KG1 (cell line): ENCODE results near the gene NCAM2.
A peak's percentile ranks its signal among the peaks of the same experiment; 100 is the strongest.

Experiments
- DNase-seq: peaks from one replicate; lab custom pipeline; 2025; lab: John Stamatoyannopoulos, UW

The NCAM2 gene

DNA sequence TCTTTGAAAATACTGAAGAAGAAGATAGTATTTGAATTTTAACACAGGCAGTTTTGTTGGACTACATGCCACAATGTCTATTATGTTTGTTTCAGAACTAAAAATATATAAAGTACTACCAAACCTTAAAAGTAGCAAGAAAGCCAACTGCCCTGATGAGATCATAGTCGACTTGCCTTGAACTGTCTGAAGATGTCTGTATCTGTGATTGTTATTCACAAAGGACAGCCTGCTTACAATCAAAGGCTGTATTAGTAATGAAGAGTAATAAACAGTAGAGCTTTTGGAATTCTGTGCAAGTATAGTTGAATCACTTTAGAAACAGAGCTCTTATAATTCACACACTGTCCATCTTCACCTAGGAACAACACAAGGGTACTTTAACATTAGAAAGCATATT, 228.3 kb downstream of the NCAM2 start:
- no peak for DNase-seq

- DNase-seq: peak; percentile 15
Observed at GRCh38 chr21:21230672-21231071, 232.5 kb downstream of the NCAM2 start.

GRCh38 chr21:21231913-21232312, 233.7 kb downstream of the NCAM2 start:
- no peak for DNase-seq

- no peak for DNase-seq
Observed at GRCh38 chr21:21232320-21232719, 234.1 kb downstream of the NCAM2 start.

DNA sequence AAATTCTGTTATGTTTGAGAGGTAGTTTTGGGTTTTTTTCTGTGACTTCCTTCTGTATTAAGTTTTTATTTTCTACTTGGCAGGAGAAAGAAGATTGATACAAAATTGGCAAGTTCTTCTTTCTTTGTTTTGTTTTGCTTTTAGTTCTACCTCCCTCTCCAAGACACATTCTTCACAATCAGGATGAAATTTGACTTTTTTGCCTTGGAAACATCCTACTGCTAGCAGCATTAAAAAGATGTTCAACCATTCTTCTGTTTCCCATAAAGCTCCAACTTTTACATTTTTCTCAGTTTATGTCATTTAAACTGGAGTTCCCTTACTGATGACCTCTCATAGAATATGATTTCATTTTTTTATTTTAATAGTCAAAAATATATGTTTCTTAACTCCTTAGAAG, 234.8 kb downstream of the NCAM2 start:
- no peak for DNase-seq

DNA sequence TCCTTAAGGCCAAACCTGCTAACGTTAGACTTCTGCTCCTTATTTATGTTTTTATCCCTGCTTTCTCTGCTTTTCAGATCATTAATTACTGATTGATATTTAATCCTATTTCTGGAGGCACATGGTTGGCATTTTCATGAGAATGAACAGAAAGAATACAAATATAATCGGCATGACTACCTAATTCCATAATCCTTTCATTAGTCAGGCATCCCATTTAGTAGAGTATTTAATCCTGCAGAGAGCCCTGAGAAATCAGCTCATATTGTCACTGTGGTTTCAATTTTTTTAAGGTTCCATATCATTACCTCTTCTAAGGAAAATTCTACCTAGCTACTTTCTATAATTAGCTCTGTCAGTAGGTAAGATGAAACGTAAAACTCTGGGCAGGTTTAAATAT, 238.8 kb downstream of the NCAM2 start:
- DNase-seq: no peak

GRCh38 chr21:21238629-21239400, 240.6 kb downstream of the NCAM2 start:
- no peak for DNase-seq

DNA sequence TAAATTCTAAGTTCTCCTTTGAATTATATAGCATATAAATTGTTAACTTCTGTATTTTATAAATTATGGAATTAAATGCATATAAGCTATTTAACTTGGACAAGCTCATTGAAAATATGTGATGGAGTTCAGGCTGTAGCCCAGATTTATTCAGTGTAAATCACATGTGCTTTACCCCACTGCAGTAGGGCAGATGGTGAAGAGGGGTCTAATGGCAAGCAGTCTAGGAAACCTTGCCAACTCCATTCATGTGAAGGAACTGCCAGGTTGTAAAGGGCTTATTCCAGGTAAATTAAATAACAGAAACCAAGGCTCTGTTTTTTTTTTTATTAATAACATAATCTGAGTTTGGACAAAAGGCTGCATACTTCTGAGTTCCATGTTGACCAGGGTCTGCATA, 243.2 kb downstream of the NCAM2 start:
- no peak for DNase-seq

DNA sequence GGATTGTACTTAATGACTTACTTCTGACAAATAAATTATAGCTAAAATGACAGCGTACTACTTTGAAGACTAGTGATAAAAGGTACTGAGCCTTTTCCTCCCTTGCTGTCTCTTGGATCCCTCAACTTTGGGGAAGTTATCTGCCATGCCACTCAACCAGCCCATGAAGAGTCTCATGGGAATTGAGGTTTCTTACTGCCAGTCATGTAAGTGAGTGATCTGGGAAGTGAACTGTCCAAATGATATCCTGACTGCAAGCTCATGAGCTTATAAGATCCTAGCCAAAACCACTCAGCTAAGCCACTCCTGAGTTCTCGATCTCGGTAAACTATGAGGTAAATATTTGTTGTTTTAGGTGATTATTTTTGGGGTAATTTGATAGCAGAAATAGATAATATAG, 247.8 kb downstream of the NCAM2 start:
- no peak for DNase-seq

- DNase-seq: no peak
Observed at GRCh38 chr21:21247424-21247823, 249.2 kb downstream of the NCAM2 start.

GRCh38 chr21:21262048-21262447, 263.8 kb downstream of the NCAM2 start:
- no peak for DNase-seq

- DNase-seq: no peak
Observed at GRCh38 chr21:21268061-21268471, 269.9 kb downstream of the NCAM2 start.

GRCh38 chr21:21268885-21269284, 270.7 kb downstream of the NCAM2 start:
- no peak for DNase-seq

- DNase-seq: no peak
Observed at GRCh38 chr21:21279193-21279901, 281.1 kb downstream of the NCAM2 start.

GRCh38 chr21:21283810-21284209, 285.6 kb downstream of the NCAM2 start:
- DNase-seq: no peak

DNA sequence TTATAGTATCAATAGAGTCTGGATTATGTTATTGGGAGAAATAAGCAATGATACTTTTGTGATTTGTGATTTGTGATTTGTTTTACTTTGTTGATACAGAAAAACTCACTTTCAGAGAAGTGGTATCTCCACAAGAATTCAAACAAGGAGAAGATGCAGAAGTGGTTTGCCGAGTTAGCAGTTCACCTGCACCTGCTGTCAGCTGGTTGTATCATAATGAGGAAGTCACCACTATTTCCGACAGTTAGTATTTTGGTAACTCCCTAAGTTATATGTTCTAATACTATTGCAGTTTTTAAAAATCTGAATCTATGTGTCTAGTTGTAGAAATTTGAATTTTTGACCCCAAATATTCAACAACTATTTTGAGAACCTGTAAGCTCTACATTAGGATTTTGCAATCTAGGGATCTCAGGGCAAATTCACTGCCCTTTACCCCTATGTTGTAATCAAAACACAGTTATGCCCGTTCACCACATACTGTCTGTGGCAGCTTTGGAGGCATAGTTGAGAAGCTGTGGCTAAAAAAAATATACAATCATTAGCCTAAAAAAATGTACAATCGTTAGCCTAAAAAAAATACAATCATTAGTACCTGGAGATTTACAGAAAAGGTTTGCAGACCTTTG, 288.1 kb downstream of the NCAM2 start:
- no peak for DNase-seq

DNA sequence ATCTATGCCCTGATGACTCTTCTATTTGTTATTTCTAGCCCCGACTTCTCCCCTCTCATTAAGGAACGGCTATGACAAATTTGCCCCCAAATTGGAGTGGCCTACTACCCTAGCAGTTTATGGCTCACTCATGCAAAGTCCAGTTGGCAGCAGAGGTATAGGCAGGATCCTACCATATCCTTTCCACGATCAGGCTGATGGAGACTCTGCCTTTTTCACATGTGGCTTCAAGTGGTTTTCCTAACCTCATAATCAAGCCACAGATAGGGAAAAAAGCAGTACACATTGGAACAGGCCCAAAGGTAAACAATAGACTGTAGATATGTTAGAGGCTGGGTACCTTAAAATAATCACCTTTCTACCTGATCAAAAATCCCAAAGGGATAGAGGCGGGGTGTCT, 292.5 kb downstream of the NCAM2 start:
- DNase-seq: no peak

DNA sequence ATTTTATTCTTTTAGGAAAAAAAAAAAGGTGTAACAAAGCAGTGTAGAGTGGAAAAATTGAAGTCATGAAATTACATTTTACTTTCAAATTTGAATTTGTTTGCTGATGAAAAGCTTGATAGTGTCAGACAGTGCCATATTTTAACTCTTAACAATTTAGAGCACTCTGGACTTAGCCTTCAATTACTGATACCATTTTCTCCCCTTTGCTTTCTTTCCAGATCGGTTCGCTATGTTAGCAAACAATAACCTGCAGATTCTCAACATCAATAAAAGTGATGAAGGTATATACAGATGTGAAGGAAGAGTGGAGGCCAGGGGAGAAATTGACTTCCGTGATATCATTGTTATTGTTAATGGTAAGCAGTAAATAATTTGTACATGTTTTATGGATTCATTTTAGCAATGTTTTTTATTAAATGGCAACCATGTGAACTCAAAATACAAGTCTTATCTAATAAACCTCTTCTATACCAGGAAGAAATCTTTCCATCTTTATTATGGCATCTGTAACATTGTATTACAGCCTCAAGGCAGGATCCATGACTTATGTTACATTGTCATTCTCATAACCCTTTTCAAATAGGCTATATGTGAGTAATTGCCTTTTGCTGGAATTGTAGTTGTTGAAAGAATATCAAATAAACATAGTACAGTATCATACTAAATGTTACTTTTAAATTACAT, 293.8 kb downstream of the NCAM2 start:
- no peak for DNase-seq

- DNase-seq: no peak
Observed at GRCh38 chr21:21295303-21295702, 297.1 kb downstream of the NCAM2 start.

DNA sequence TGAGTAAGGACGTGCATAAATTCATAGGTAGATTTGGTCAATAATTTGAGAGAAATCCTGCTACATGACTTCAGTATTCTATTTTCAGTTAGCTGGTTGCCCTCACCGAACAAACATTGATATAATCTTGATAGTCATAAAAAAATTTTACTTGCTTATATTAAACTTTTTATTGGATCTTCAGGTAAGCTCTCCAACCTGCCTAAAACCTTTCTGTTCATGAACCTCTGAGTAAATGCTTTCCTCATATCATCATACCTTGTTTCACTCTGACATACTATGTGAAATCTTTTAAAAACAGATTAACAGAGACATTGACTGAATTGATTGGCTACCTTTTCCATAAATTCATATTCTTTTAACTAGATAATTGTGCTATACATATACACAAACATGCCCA, 299.0 kb downstream of the NCAM2 start:
- no peak for DNase-seq

DNA sequence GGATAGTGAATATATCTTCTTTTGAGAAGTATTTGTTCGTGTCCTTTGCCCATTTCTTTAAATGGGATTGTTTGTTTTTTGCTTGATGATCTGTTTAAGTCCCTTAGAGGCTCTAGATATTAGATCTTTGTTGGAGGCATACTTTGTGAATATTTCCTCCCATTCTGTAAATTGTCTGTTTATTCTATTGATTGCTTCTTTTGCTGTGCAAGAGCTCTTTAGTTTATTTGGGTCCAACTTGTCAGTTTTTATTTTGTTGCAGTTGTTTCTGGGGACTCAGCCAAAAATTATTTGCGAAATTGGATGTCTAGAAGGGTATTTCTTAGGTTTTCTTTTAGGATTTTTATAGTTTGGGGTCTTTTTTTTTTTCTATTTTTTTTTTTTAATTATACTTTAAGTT, 302.8 kb downstream of the NCAM2 start:
- DNase-seq: no peak

GRCh38 chr21:21309510-21309909, 311.3 kb downstream of the NCAM2 start:
- no peak for DNase-seq

- no peak for DNase-seq
Observed at GRCh38 chr21:21324297-21324696, 326.1 kb downstream of the NCAM2 start.
